ENCODE measurements around the gene PPP6R3. TPM values are rescaled to one million over a fixed set of nuclear protein-coding genes. Genes with fewer than 3 reads are reported as not detected.

PPP6R3 gene
- total and polyA plus RNA-seq, 2 donors (not counting 3 experiments of a cell fraction or from before 2014, with no cell fraction given): 31.7 to 98.8 TPM

DNA sequence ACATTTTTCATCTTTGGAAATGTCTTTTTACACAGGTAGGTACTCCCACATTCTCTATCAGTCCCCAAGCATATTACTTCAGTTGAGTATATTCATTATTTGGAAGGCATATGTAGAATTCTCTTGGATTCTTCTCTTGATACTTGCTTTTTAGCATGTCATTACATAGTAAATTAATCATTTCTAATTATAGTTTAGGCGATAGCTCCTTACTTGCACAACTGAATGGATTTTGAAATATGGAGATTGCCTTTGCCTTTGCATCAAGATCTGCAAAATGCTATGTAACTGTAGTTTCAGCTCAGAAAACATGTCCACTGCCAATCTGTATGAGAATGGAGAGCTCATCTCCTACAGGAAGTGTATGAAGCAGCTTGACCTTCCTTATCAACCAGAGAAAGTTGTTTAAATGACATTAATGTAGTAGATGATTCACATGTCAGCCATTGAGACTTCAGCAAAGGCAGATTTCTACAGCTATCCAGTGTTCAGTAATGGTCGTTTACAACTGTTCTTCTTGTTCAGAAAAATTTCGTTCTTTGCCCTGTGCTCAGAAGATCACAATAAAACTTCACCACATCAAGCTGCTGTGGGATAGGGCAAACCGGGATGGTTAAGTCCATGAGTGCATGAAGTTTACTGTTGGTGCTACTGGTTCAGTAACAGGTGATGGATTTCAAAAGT, 61.6 kb downstream of the PPP6R3 start:
- Histone ChIP-seq H3K9ac (replicated peaks; ENCODE audit: extremely low read depth, insufficient read depth, low read length) (no peak overlapping the region), H3K4me3 (replicated peaks in 1 of 3; ENCODE audit: insufficient read depth in 1 of 3, low read depth in 1 of 3, low read length in 3 of 3) (no peak overlapping the region), H3K9me3 (replicated peaks; ENCODE audit: control insufficient read depth, insufficient read depth, low read length) (no peaks in the 10 kb centered on the region), H3K79me2 (ENCODE audit: control insufficient read depth, insufficient read depth, low read length) (peaks cover 60% of the 10 kb centered on the region), H3K4me2 (ENCODE audit: insufficient read depth, low read length) (no peak overlapping the region), H3K9me1 (replicated peaks; ENCODE audit: control insufficient read depth, extremely low read depth, insufficient read depth, low read length) (no peaks in the 10 kb centered on the region), H4K20me1 (replicated peaks; ENCODE audit: control insufficient read depth, extremely low read depth, insufficient read depth, low read length) (peaks cover 5% of the 10 kb centered on the region), H3K4me1 (ENCODE audit: control insufficient read depth, extremely low read depth, insufficient read depth, low read length) (peaks cover 45% of the 10 kb centered on the region), H3K36me3 (ENCODE audit: control insufficient read depth in 2 of 2, extremely low read depth in 1 of 2, insufficient read depth in 2 of 2, low read length in 2 of 2) (peaks cover 13 to 26% of the 10 kb centered on the region in 2 experiments), H3K27me3 (ENCODE audit: control insufficient read depth in 2 of 2, insufficient read depth in 2 of 2, low read length in 2 of 2) (no peaks in the 10 kb centered on the region), H3K27ac (ENCODE audit: insufficient read depth, low read depth, low read length) (no peak overlapping the region), H2AFZ (ENCODE audit: low read depth, low read length) (no peak overlapping the region)
- TF ChIP-seq, protein P1, sequence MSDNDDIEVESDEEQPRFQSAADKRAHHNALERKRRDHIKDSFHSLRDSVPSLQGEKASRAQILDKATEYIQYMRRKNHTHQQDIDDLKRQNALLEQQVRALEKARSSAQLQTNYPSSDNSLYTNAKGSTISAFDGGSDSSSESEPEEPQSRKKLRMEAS (IDR thresholded peaks at IDR 0.05; ENCODE audit: insufficient read depth, insufficient read length): no peak
- TF ChIP-seq FOS (IDR thresholded peaks at IDR 0.05; ENCODE audit: borderline replicate concordance, insufficient read depth, low read length) (peak; percentile 48), EZH2 (IDR thresholded peaks at IDR 0.05; ENCODE audit: borderline replicate concordance, low read depth, low read length, severe bottlenecking) (no peak), GATA2 (IDR thresholded peaks at IDR 0.05; ENCODE audit: insufficient read depth, insufficient read length, low read depth, low read length) (peak; percentile 19), POLR2AphosphoS5 (IDR thresholded peaks at IDR 0.05; ENCODE audit: insufficient read depth, low read depth, low read length) (no peak)
- dilution Hi-C loops (cut with MboI; ENCODE audit: extremely low pct_ligation_motif_present, low sequenced_read_pairs): no loop called here
- no peak for FAIRE-seq
- CTCF ChIA-PET: interaction anchor here (1.0 to 4.2 kb wide), 5 partner anchors 9 to 62 kb away, joined by 4 to 22 read pairs (median 5); no protein-coding TSS in a partner anchor
- intact Hi-C loops (cut with micrococcal nuclease): loop anchor here (5.0 kb wide), 1 partner anchor 60 kb away; the partner anchor contains the start of gene PPP6R3
- no TSS peak for BruUV-seq (replicated peaks)
- POLR2A ChIA-PET: no interaction called here
- DNase-seq (ENCODE audit: low read depth, low spot score): no peak

DNA sequence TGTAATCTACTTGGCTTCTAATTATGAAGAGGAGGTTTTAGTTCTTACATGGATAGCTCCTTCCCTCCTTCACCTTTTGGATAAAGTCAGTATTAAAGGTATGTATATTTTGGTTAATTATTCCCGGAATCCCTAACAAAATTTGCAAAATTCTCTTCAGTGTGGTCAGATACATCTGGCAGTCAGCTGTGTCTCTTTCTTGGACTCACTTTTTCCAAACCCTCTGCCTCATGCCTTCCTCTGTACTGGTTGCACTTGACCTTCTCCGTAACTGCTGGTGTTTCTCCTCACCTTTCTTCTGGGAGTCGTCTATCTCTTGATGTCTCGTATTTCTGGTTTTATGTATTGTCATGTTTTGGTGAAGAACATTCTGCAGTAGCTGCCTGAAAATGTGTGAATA, 62.5 kb downstream of the PPP6R3 start:
- no peak for TF ChIP-seq EZH2 (IDR thresholded peaks at IDR 0.05; ENCODE audit: borderline replicate concordance, low read depth, low read length, severe bottlenecking)
- no peak for TF ChIP-seq JUN (IDR thresholded peaks at IDR 0.05; ENCODE audit: borderline replicate concordance, insufficient read depth, insufficient read length, low read depth)

More for the DNA sequence above, 62.5 kb downstream of the PPP6R3 start:
- dilution Hi-C loops (cut with MboI; ENCODE audit: extremely low pct_ligation_motif_present, low sequenced_read_pairs) (no loop called here), intact Hi-C loops (cut with micrococcal nuclease) (loop anchor here (5.0 kb wide), 1 partner anchor 61 kb away; the partner anchor contains the start of gene PPP6R3)
- ChIA-PET CTCF (interaction anchor here (1.4 to 4.2 kb wide), 3 partner anchors 8 to 17 kb away, joined by 5 to 22 read pairs (median 10); no protein-coding TSS in a partner anchor), POLR2A (no interaction called here)
- H3K36me3 ChIP-seq (ENCODE audit: control insufficient read depth in 2 of 2, extremely low read depth in 1 of 2, insufficient read depth in 2 of 2, low read length in 2 of 2): peaks cover 17 to 28% of the 10 kb centered on the region in 2 experiments
- H3K27me3 ChIP-seq (ENCODE audit: control insufficient read depth in 2 of 2, insufficient read depth in 2 of 2, low read length in 2 of 2): no peaks in the 10 kb centered on the region
- no peak overlapping the region for H3K4me3 ChIP-seq (replicated peaks in 1 of 3; ENCODE audit: insufficient read depth in 1 of 3, low read depth in 1 of 3, low read length in 3 of 3)
- H3K27ac ChIP-seq (ENCODE audit: insufficient read depth, low read depth, low read length): peak overlapping the region; percentile 62
- H3K4me2 ChIP-seq (ENCODE audit: insufficient read depth, low read length): no peak overlapping the region
- FAIRE-seq (no peak), DNase-seq (ENCODE audit: low read depth, low spot score) (no peak)
- H3K79me2 ChIP-seq (ENCODE audit: control insufficient read depth, insufficient read depth, low read length): peaks cover 61% of the 10 kb centered on the region
- H4K20me1 ChIP-seq (replicated peaks; ENCODE audit: control insufficient read depth, extremely low read depth, insufficient read depth, low read length): peaks cover 5% of the 10 kb centered on the region
- no peaks in the 10 kb centered on the region for H3K9me3 ChIP-seq (replicated peaks; ENCODE audit: control insufficient read depth, insufficient read depth, low read length)
- no peak overlapping the region for H3K9ac ChIP-seq (replicated peaks; ENCODE audit: extremely low read depth, insufficient read depth, low read length)
- H3K4me1 ChIP-seq (ENCODE audit: control insufficient read depth, extremely low read depth, insufficient read depth, low read length): peaks cover 45% of the 10 kb centered on the region
- H3K9me1 ChIP-seq (replicated peaks; ENCODE audit: control insufficient read depth, extremely low read depth, insufficient read depth, low read length): no peaks in the 10 kb centered on the region
- no TSS peak for BruUV-seq (replicated peaks)
- H2AFZ ChIP-seq (ENCODE audit: low read depth, low read length): no peak overlapping the region

Data from endothelial cell of umbilical vein (primary cell).